Activated T-cell treated with anti-CD3 and anti-CD28 coated beads, Interleukin-2, amount 50 U/mL, for 48 hours (primary cell): ENCODE results near the gene GATAD2A.
"Not testable (repeated sequence)": the region's sequence is repeated elsewhere in the genome, so short reads cannot be mapped to it uniquely, and the experiment has no call there.

Experiments
- DNase-seq, 2 experiments: peaks; one replicate each; pipeline ENCODE4 v3.0.0-alpha.2; 2020

Gene GATAD2A, protein sequence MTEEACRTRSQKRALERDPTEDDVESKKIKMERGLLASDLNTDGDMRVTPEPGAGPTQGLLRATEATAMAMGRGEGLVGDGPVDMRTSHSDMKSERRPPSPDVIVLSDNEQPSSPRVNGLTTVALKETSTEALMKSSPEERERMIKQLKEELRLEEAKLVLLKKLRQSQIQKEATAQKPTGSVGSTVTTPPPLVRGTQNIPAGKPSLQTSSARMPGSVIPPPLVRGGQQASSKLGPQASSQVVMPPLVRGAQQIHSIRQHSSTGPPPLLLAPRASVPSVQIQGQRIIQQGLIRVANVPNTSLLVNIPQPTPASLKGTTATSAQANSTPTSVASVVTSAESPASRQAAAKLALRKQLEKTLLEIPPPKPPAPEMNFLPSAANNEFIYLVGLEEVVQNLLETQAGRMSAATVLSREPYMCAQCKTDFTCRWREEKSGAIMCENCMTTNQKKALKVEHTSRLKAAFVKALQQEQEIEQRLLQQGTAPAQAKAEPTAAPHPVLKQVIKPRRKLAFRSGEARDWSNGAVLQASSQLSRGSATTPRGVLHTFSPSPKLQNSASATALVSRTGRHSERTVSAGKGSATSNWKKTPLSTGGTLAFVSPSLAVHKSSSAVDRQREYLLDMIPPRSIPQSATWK

GRCh38 chr19:19404879-19405860 lies at the start of gene GATAD2A:
GATAD2A (plus strand) TSS chr19:19405675; CDS start chr19:19465346, 59,671 bp downstream.
- DNase-seq: peak; percentile 93 to 95

- DNase-seq: no peak
These were observed 49.0 kb upstream of the GATAD2A start for GRCh38 chr19:19356500-19356899.

GRCh38 chr19:19356901-19357566 lies 48.4 kb upstream of the GATAD2A start:
- no peak for DNase-seq

GRCh38 chr19:19361075-19361594 lies 44.3 kb upstream of the GATAD2A start:
- DNase-seq: peak; percentile 87 to 88

DNA sequence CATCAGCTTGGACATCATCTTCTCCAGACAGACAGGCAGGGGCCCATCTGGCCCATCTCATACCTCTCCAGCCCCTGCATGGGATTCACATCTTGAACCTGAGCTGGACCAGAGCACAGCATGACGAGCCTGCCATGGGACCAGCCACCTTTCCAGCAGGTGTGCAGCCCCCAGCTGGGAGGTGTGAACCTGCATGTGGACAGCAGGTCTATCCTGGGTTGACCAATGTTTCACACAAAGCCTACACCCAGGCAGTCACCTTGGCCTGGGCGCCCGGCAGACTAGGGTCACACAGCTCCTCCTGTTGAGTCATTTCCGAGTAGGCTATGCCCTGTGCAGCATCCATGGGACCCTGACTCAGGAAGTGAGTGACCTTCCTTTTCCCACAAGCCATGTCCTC lies 43.4 kb upstream of the GATAD2A start:
- no peak for DNase-seq

DNA sequence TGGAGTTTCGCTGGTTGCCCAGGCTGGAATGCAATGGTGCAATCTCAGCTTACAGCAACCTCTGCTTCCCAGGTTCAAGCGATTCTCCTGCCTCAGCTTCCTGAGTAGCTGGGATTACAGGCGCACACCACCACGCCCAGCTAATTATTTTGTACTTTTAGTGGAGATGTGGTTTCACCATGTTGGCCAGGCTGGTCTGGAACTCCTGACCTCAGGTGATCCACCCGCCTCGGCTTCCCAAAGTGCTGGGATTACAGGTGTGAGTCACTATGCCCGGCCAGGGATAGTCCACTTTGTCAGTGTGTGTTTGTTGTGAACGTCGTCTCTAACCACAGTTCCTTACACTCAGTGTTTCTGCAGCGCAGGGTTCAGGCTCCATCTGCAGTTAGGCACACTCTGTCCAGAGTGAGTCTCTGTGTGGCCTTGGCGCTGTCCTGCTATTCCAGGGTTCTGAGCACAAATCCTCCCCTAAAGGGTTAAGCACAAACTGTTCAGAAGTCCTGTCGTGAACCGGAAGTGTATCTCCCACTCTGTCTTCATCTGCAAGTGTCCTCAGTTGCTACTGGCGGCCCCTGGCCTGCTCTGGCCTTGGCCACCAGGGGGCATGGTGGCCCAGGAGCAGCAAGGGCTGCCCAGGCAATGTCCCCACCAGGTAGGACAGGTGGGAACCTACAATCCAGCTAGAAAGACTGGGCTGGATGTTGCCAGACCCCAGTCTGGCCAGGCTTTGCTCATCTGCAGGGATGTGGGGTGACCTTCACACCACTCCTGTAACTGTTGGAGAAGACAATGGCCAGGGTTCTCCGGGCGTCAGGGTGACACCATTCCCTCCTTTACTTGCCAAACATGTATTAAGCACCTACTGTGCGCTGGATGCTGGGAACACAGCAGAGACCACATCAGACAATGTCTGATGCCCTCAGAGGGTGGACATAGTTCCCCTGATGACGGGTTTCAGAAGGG lies 38.8 kb upstream of the GATAD2A start:
- peak; percentile 81 to 85 for DNase-seq

DNA sequence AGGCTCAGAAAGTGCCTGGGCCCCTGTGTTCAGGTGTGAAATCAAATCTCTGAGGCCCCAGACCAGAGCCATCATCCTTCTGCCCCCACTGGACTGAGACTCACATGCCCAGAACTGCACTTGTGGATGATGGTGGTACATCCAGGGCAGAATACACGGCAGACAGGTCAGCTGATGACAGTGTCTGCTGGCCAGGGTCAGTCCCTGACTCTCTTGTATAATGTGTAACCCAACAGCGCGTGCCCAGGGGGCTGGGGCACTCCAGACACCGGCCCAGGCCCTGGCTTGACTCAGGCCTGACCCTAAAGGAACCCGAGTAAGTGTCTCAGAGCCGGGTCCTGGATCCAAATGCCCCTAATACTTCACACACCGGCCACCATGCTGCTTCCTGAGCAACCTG lies 37.4 kb upstream of the GATAD2A start:
- no peak for DNase-seq

GRCh38 chr19:19371059-19371458 lies 34.4 kb upstream of the GATAD2A start:
- no peak for DNase-seq

DNA sequence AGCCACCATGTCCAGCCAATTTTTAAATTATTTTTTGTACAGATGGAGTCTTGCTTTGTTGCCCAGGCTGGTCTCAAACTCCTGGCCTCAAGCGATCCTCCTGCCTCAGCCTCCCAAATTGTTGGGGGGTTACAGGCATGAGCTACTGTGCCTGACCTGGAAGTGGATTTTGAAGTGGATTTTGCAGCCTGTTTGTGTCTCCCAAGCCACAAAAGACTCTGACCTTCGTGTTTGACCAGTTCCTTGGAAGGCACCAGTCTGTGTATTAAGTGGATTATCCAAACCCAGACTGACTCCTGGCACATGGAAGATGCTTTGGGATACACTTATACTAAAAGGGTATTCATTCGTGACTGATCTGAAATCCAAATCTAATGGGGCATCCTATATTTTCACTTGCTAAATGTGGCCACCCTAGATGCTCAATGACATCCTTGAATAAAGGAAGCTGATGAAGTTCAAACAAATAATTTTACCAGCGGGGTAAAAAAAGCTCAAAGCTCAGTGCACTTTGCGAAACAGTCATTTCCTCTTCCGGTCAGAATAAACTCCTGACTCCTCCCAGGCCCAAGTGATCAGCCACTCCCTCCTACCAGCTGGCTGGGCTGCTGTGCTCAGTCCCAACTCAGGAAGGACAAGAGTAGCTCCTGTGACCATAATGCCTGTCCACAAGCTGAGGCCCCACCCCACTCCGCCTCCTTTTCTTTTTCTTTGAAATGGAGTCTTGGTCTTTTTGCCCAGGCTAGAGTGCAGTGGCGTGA lies 32.6 kb upstream of the GATAD2A start:
- peak; percentile 34 to 52 for DNase-seq

DNA sequence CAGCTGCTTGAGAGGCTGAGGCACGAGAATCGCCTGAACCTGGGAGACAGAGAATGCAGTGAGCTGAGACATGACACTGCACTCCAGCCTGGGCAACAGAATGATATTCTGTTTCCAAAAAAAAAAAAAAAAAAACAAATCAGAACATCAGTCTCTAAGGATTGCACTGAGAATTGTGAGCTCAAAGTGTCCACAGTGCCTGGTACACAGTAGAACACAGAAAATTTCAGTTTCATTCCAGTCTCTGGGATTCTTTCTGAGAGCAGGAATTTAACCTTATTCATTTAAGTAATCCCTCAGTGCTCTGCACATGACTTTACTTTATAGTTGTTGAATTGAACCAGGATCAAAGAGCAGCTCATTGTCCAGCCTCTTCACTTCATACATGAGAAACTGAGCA lies 25.9 kb upstream of the GATAD2A start:
- no peak for DNase-seq

DNA sequence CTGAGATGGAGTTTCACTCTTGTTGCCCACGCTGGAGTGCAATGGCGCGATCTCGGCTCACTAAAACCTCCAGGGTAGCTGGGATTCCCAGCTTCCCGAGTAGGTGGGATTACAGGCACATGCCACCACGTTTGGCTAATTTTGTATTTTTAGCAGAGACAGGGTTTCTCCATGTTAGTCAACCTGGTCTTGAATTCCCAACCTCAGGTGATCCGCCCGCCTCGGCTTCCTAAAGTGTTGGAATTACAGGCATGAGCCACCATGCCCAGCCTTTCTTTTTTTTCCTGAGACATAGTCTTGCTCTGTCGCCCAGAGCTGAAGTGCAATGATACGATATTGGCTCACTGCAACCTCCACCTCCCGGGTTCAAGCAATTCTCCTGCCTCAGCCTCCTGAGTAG lies 25.2 kb upstream of the GATAD2A start:
- DNase-seq: not testable (repeated sequence)

- no peak for DNase-seq
These were observed 24.2 kb upstream of the GATAD2A start for GRCh38 chr19:19381007-19381926.

GRCh38 chr19:19382118-19382517 lies 23.4 kb upstream of the GATAD2A start:
- no peak for DNase-seq

- no peak for DNase-seq
These were observed 21.0 kb upstream of the GATAD2A start for GRCh38 chr19:19384486-19384885.

- peak; percentile 100 for DNase-seq
These were observed 20.2 kb upstream of the GATAD2A start for GRCh38 chr19:19385131-19385895.

- DNase-seq: peak; percentile 48 to 49
These were observed 19.3 kb upstream of the GATAD2A start for GRCh38 chr19:19385896-19386869.

DNA sequence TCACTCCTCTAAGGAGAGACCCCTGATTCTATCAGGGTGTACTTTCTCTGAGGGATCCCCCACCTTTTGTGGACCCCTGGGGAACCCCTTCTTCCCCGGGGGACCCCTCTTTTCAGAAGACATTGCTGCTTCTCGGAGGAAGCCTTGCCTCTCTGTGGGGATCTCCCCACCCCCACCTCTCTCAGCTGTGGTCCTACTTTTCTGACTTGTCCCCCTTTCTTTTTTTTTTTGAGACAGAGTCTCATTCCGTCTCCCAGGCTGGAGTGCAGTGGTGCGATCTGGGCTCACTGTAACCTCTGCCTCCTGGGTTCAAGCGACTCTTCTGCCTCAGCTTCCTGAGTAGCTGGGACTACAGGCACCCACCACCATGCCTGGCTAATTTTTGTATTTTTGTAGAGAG lies 18.4 kb upstream of the GATAD2A start:
- no peak for DNase-seq
